ENCODE data around the gene MS4A14. TPM values are rescaled to one million over a fixed set of nuclear protein-coding genes. Genes with fewer than 3 reads are reported as not detected.

Gene MS4A14
- total and polyA plus RNA-seq, 7 donors: 0.03 to 1.3 (median 0.14) TPM

DNA sequence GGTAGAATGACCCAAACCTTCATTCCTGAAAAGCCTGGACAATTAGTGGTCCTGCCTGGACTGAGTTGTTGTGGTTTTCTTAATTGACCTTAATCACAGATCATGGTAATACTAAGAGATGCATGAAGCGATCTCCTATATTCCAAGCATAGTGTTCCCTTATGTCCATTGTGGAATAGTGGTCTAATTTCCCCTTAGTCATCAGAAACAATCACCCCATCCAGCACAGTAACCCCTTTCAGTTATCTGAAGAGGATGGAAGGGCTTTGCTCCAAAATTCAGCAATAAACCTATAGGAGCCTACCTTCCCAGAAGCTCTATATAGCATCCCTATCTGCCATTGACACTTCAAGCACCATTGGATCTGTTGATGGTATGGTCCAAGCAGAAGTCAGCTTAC, 26.4 kb downstream of the MS4A14 start:
- TF ChIP-seq, protein P1, sequence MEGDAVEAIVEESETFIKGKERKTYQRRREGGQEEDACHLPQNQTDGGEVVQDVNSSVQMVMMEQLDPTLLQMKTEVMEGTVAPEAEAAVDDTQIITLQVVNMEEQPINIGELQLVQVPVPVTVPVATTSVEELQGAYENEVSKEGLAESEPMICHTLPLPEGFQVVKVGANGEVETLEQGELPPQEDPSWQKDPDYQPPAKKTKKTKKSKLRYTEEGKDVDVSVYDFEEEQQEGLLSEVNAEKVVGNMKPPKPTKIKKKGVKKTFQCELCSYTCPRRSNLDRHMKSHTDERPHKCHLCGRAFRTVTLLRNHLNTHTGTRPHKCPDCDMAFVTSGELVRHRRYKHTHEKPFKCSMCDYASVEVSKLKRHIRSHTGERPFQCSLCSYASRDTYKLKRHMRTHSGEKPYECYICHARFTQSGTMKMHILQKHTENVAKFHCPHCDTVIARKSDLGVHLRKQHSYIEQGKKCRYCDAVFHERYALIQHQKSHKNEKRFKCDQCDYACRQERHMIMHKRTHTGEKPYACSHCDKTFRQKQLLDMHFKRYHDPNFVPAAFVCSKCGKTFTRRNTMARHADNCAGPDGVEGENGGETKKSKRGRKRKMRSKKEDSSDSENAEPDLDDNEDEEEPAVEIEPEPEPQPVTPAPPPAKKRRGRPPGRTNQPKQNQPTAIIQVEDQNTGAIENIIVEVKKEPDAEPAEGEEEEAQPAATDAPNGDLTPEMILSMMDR (IDR thresholded peaks at IDR 0.05): no peak
- intact Hi-C loops (cut with DNase I): no loop called here
- Histone ChIP-seq H3K9me3 (no peaks in the 10 kb centered on the region), H3K27me3 (ENCODE audit: insufficient read depth in 3 of 3, low read length in 2 of 3) (no peaks in the 10 kb centered on the region), H3K4me1 (no peaks in the 10 kb centered on the region), H3K4me3 (no peak overlapping the region), H3K36me3 (ENCODE audit: insufficient read depth in 1 of 2, low read depth in 1 of 2) (no peaks in the 10 kb centered on the region), H3K27ac (no peak overlapping the region)
- DNase-seq (no peak), ATAC-seq (no peak)
- 40 to 78% (median 68%) methylated on average over 1 of the region's 1 CpG for WGBS, 3 donors

DNA sequence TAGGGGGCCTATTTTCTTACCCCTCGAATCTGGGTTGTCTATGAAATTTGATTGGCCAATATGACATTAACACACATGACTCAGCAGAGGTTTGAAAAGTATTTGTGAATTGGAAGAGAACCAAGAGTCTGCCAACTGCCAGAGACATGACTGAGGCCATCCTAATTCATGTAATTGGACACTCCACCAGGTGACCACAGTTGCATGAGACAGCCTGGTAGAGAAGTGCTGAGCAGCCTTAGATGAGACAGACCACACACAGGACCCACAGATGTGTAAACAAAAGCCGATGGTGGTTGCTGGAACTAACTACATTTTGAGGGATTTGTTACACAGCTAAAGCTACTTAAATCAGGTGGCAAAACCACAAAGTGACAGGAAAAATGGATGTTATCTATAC, 32.3 kb downstream of the MS4A14 start:
- H3K36me3 ChIP-seq (ENCODE audit: insufficient read depth in 1 of 2, low read depth in 1 of 2): no peaks in the 10 kb centered on the region
- H3K4me3 ChIP-seq: no peak overlapping the region
- no peak for DNase-seq
- intact Hi-C loops (cut with DNase I): no loop called here
- no peaks in the 10 kb centered on the region for H3K4me1 ChIP-seq
- no peaks in the 10 kb centered on the region for H3K9me3 ChIP-seq
- H3K27me3 ChIP-seq (ENCODE audit: insufficient read depth in 3 of 3, low read length in 2 of 3): no peaks in the 10 kb centered on the region
- 38 to 47% (median 42%) methylated on average over 2 of the region's 2 CpGs for WGBS, 3 donors
- TF ChIP-seq, protein P1 (IDR thresholded peaks at IDR 0.05): no peak
- ATAC-seq: no peak
- no peak overlapping the region for H3K27ac ChIP-seq

DNA sequence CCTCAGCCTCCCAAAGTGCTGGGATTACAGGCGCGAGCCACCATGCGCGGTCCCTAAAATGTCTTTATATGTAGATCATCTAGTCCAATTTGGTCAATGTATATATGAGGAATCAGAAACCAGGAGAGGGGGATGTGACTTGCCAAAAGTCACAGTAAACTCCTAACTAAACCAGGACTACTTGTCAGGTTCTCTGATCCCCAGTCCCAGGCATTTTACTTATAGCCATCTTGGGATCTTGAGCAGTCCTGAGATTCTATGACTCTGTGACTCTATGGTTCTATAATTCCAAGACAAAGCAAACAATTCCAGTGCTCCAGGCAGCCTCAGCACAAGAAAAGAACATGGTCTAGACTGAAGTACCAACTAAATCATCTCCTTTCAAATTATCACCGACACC, 33.0 kb downstream of the MS4A14 start, which contains the start of gene MS4A5:
Gene MS4A5, plus strand, starts transcription at position 301 of the 400 bp plus-strand sequence. CDS start 103 bp downstream, outside the sequence.
- DNase-seq (no peak), ATAC-seq (no peak)
- Histone ChIP-seq H3K9me3 (no peaks in the 10 kb centered on the region), H3K27me3 (ENCODE audit: insufficient read depth in 3 of 3, low read length in 2 of 3) (no peaks in the 10 kb centered on the region), H3K27ac (no peak within 1 kb of the TSS), H3K36me3 (ENCODE audit: insufficient read depth in 1 of 2, low read depth in 1 of 2) (no peaks in the 10 kb centered on the region), H3K4me1 (no peaks in the 10 kb centered on the region), H3K4me3 (no peak within 1 kb of the TSS)
- TF ChIP-seq, protein P1 (IDR thresholded peaks at IDR 0.05): no peak
- WGBS, 3 donors: 95 to 96% (median 95%) methylated on average over 5 of the region's 5 CpGs
- intact Hi-C loops (cut with DNase I): no loop called here

DNA sequence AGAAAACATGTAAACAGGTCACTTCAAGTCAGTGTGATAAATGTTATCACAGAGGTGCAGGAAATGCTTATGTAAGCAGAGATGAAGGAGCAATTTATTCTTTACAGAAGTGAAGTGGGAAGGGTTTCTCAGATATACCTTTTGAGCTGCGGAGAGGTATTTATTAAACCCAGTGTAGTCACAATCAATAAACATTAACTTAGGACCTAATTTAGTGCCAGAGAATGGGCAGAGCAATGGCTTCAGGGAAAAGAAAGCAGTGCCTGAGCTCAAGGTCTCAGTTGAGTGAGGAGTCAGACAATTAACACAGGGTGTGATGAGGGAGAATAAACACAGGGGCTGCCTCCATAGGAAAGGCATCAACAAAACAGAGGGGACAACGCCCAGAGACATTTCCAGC, 35.0 kb downstream of the MS4A14 start:
- TF ChIP-seq, protein P1 (IDR thresholded peaks at IDR 0.05): no peak
- Histone ChIP-seq H3K36me3 (ENCODE audit: insufficient read depth in 1 of 2, low read depth in 1 of 2) (no peaks in the 10 kb centered on the region), H3K4me1 (no peaks in the 10 kb centered on the region), H3K27me3 (ENCODE audit: insufficient read depth in 3 of 3, low read length in 2 of 3) (no peaks in the 10 kb centered on the region), H3K9me3 (no peaks in the 10 kb centered on the region), H3K4me3 (no peak overlapping the region), H3K27ac (no peak overlapping the region)
- ATAC-seq (no peak), DNase-seq (no peak)
- WGBS, 3 donors: 74 to 79% (median 76%) methylated on average over 2 of the region's 2 CpGs
- intact Hi-C loops (cut with DNase I): no loop called here

DNA sequence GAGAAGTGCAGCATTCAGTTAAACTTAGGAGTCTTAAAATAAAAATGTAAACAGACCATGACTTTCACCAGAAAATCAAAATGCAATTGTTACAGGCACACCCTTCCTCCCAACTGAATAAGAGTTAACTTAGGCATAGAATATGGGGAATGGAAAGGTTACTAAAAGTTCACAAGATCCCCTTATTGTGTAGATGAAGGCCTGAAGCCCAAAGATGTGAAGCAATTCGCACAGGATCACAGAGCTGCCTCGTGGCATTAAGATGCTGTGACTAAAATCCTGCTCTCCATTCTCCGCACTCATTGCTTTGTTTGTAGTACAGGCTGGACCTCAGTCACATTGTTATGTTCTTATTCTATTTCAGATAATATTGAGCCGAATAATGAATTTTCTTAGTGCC, 37.1 kb downstream of the MS4A14 start:
- Histone ChIP-seq H3K4me3 (no peak overlapping the region), H3K36me3 (ENCODE audit: insufficient read depth in 1 of 2, low read depth in 1 of 2) (no peaks in the 10 kb centered on the region), H3K9me3 (no peaks in the 10 kb centered on the region), H3K27ac (no peak overlapping the region), H3K4me1 (no peaks in the 10 kb centered on the region), H3K27me3 (ENCODE audit: insufficient read depth in 3 of 3, low read length in 2 of 3) (no peaks in the 10 kb centered on the region)
- 40 to 46% (median 43%) methylated on average over 4 of the region's 4 CpGs for whole genome bisulfite sequencing, 3 donors
- ATAC-seq (no peak), DNase-seq (no peak)
- TF ChIP-seq, protein P1 (IDR thresholded peaks at IDR 0.05): no peak
- intact Hi-C loops (cut with DNase I): no loop called here
